ENCODE results near the gene USP15.
"Not testable (repeated sequence)": the region's sequence is repeated elsewhere in the genome, so short reads cannot be mapped to it uniquely, and the experiment has no call there.

USP15 gene

DNA sequence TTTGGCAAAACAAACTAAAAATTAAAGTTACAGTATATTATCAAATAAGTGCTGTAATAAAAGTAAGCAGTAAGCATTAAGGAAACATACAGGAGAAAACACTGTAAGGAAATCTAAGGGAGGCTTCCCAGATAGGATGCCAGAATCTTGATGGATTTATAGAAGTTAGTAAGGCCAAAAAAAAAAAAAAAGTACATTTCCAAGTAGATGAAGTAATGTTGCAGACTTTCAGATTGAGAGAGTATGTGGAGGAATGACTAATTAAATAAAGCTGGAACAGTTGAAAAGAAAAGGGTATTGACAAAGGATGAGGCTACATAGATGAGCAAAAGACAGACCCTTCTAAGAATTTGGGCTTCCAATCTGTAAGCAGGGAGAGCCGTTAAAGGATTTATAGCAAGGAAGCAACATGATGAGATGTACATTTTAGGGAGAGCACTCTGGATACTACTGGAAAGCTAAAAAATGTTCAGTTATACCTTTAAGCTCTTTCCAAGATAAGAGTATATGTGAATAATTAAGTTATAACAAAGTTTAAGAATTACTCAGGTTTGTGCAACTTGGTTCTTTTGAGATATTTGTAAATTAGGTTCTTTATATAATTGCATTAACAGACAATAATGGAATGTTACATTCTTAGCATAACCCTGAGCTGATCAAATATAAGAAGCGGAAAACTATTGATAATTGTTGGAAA is 119.0 kb downstream of the USP15 start:
- DNase-seq: no peak

DNA sequence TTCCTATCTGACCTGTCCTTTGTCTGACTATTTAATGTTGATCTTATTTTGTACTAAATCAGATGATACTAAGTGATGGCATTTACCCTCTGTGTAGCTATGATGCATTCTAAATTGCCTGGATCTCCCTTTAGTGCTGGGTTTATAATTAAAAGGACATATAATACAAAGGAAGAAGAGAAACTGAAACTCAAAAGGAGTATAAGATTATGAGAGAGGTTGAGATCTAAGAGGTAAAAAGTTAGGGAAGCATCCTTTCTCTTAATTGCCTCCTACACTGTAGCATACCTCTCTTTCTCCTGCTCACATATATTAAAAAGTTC is 119.5 kb downstream of the USP15 start:
- no peak for DNase-seq

DNA sequence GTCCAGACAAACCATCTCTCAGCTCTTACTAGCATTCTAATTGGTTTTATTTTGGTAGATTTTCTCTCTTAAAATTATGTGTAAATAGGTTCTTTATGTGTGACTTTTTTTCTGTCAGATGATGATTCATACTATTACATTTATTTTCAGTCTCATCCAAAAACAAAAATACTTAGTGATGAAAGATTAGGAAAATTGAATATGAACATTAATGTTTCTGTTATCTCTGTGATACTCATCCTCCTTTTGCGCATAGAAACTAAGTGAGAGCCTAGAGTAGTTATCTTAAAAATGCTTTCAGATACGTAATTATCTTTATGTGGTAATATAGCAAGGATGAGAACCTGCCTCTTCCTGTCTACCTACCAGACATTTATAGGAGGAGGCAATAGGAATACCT is 122.3 kb downstream of the USP15 start:
- no peak for DNase-seq

GRCh38 chr12:62396750-62397149 is 136.5 kb downstream of the USP15 start:
- no peak for DNase-seq

DNA sequence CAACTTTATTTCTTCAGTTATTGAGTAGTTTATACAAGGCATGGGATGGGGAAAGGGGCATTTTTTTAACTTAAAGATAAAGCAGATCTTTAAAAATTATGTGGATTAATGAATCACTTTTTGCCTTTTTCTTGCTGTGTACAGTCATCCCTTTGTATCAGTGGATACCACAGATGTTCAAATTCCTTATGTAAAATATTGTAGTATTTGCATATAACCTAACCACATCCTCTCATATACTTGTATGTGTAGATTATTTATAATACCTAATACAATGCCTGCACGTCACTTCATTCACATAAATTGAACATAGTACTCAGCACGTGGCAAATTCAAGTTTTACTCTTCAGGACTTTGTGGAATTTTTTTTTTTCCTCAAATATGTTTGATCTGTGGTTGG is 139.9 kb downstream of the USP15 start:
- no peak for DNase-seq

GRCh38 chr12:62401631-62402030 is 141.4 kb downstream of the USP15 start:
- DNase-seq: no peak

- no peak for DNase-seq
Measured at GRCh38 chr12:62403031-62403430, 142.8 kb downstream of the USP15 start.

DNA sequence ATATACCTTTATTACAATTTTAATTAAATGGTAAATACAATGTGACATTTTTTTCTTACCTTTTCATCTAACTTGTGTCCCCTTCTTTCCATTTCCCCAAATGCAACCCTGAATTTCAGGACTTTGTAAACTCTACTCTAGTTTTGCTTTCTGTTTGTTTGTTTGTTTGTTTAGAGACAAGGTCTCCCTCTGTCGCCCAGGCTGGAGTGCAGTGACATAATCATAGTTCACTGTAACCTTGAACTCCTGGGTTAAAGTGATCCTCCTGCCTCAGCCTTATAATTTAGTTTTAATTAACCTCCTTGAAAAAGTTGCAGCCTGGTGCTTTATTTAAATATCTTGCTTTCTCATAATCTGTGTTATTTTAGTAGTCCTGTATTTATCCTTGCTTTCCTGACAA is 147.4 kb downstream of the USP15 start:
- no peak for DNase-seq

DNA sequence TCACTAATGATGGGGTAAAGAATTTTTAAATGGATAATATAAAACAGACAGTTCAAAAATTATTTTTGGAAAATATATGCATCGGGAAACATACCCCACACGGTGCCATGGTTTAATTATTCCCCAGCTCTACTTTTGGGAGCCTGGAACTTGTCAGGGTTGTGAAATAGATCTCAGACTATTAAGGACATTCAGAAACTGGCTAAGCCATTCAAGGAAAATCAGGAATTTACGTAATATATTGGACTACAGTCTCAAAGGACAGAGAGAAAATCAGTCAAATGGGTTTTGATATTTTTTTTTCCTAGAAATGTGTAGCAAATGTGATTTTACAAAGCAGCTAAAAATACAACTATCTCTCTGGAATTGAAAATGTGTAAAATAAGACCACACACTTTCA is 148.9 kb downstream of the USP15 start:
- DNase-seq: no peak

GRCh38 chr12:62414180-62414579 is 154.0 kb downstream of the USP15 start:
- DNase-seq: no peak

DNA sequence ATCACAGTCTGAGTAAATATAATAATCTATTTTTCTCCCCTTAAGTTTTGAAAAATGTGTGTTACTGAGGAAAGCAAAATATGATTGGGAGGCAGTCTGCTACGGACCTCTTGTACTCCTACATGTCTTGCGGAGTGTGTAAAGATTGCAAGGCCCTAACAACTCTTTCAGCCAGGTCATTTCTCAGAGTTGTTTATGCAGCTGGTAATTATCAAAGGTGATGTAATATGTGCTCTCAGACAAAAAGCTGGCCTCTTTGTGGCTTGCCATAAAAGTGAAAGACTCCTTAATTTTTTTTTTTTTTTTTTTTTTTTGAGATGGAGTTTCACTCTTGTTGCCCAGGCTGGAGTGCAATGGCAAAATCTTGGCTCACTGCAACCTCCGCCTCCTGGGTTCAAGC is 165.9 kb downstream of the USP15 start:
- DNase-seq: no peak

GRCh38 chr12:62429457-62429856 is 169.3 kb downstream of the USP15 start:
- DNase-seq: no peak

GRCh38 chr12:62434494-62435302 is 174.5 kb downstream of the USP15 start:
- no peak for DNase-seq

- peak; percentile 22 for DNase-seq
Measured at GRCh38 chr12:62435303-62436163, 175.3 kb downstream of the USP15 start.

- DNase-seq: no peak
Measured at GRCh38 chr12:62436164-62436503, 175.9 kb downstream of the USP15 start.

GRCh38 chr12:62438098-62438692 is 178.0 kb downstream of the USP15 start:
- DNase-seq: peak; percentile 60

DNA sequence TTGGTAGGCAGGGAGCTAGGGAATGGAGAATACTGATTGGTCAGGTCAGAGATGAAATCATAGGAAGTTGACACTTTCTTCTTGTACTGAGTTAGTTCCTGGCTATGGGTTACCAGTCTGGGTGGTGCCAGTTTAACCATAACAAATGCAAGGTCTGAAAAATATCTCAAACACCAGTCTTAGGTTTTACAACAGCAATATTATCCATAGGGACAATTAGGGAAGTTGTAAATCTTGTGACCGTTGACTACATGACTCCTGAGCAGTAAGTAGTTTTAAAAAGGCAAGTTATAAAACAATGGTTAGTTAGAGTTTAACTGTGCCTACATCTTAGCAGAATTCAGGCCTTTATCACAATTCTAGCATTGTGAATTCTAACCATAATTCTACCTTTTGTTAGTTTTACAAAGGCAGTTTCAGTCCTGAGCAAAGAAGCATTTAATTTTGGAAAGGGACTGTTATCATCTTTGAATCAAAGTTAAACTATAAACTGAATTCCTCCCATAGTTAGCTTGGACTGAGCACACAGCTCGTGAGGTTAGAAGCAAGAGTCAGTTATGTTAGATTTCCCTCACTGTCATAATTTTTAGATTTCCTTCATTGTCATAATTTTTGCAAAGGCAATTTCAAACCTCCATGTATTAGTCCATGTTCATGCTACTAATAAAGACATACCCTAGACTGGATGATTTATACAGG is 186.7 kb downstream of the USP15 start:
- no peak for DNase-seq

- DNase-seq: no peak
Measured at GRCh38 chr12:62448436-62448835, 188.2 kb downstream of the USP15 start.

DNA sequence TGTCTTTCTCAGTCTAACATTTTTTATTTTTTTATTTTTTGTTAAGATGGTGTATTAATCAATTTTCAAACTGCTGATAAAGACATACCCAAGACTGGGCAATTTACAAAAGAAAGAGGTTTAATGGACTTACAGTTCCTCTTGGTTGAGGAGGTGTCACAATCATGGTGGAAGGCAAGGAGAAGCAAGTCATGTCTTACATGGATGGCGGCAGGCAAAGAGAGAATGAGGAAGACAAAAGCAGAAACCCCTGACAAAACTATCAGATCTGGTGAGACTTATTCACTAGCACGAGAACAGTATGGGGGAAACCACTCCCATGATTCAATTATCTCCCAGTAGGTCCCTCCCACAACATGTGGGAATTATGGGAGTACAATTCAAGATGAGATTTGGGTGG is 195.2 kb downstream of the USP15 start:
- DNase-seq: not testable (repeated sequence)

DNA sequence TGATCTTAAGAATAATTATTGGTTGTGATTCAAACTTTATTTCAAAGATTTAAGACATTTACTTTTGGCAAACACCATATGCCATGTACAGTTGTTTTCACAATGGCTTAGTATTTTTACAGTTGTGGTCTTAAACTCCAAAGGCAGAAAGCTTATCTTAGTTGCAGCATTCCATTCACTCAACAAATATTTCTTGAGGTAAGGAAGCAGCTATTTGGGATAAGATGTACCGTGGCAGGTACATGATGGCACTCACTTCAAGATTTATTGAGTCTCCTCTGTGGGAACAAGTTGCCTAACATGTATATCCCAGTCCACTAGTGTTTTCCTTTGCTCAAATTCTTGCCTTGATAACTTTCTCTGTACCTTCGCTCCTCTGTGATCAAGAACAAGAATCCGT is 198.4 kb downstream of the USP15 start:
- DNase-seq: no peak

GRCh38 chr12:62459976-62460375 is 199.8 kb downstream of the USP15 start:
- DNase-seq: no peak

GRCh38 chr12:62461171-62461837 is 201.1 kb downstream of the USP15 start:
- not testable (repeated sequence) for DNase-seq
